NCI-H345 (cell line): Measurements from ENCODE around the gene CCNDBP1.
"Not testable (repeated sequence)": the region's sequence is repeated elsewhere in the genome, so short reads cannot be mapped to it uniquely, and the experiment has no call there.

ENCODE experiments used
- DNase-seq: peaks from one replicate; lab custom pipeline; 2025; lab: John Stamatoyannopoulos, UW

The CCNDBP1 gene

DNA sequence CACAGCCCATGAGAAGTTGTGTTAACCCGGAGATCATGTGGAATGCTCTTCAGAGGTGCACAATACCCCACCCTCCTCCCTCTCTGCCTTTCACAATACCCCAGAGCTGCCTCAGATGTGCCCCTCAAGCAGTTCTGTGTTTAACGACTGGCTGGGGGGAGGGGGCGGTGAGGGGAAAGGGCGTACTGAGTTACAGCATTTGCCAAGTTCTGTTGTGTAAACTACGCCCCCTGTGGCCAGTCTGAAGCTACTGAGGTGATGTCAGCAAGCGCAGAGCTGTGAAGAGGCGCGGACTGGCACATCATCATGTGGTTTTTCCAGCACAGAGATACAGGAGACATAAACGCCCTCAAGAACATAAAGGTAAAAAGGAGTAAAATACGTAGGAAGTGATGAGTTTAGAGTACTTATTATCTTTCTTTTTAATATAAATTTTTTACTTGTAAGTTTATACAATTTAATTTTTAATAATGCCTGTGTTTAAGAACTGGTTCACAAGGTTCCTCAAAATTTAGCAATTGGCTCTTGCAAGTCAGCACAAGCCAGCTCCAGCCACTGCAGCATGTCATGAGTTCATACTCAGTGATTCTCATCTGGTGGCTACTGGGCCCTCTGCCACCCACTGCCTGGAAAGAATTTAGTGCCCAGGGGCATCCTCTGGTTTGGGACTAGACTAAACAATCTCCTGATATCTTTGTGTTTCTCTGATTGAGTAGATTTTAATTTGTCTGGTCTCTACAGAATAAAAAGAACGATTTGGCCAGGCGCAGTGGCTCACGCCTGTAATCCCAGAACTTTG lies 33.9 kb downstream of the CCNDBP1 start:
- no peak for DNase-seq

DNA sequence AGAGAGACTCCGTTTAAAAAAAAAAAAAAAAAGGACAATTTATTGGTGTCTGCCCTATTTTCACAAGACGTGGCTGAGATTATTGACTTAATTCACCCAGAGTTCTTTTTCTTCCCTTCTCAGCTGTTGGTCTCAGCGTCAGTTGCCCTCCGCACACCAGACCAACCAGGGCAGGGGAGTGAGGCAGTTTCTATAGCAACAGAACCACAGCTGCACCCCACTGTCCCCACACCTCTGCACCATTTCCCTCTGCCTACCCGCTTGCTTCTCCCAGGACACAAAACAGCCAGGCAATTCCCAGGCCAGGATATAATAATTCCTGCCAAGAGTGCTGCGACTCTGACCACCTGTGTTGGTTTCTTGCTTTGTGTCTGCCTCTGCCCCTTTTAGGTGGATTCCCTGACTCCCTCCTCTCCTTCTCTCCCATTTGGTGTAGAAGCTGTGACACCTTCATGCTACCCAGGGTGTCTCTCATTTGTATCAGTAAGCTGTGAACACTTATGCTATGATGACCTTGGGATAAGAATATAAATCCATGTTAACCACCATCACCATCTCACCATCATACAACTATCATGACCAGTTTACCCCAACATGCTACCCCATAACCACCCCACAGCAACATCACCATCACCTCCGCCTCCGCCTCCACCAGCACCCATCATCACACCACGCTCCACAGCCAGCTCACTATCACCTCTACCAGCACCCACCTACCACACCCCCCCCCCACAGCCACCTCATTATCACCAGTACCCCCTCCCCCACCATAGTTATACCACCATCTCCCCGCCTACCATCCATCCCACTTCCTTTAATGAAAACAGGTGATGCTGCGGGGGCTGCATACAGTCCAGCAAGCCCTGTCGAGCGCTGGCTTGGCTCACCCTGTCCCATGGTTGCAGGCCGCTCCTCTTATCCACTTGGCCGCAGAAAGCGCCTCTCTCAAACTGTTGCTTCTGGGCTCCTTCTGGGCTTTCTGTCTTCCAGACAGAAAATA lies 35.0 kb downstream of the CCNDBP1 start:
- DNase-seq, result no peak

DNA sequence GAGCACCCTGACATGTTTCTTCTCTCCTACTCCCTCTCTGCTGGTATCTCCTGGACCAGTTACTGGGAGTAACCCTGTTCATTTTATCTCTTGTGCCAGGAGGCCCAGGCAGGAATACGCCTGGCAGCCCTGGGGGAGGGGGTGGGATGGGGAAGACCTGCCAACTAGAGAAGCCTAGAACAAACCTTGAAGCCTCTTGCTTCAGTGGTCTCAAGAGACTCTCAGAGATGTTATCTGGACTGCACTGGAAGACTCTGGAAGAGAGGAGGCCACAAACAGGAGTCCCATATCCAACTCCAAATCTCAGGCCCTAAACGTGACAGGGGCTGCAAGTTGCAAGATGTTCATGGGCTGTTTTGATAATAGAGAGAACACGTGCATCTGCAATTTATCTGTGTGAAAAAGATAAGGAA lies 35.8 kb downstream of the CCNDBP1 start, which contains the start of gene EPB42:
Gene EPB42 (minus strand): TSS at position 28 of the 413 bp plus-strand sequence. CDS start 193 bp downstream, outside the sequence.
- DNase-seq, result no peak

DNA sequence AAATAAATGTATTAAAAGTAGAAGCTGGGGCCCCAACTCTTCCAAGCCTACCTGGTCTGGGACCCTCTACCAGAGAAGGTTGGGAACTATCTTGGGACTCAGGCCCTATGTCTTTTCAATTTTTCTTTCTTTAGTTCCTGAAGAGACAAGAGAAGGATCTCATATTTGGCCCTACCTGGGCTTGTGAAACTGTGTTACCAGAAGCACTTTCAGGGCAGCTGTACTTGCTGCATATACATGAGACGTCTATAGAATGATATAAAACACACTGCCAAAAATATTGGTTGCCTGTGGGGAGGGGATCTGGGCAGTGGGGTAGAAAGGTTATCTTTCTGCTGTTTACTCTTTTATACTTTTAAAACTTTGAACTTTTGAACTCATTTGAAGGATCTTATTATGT lies 36.2 kb downstream of the CCNDBP1 start:
- no peak for DNase-seq

DNA sequence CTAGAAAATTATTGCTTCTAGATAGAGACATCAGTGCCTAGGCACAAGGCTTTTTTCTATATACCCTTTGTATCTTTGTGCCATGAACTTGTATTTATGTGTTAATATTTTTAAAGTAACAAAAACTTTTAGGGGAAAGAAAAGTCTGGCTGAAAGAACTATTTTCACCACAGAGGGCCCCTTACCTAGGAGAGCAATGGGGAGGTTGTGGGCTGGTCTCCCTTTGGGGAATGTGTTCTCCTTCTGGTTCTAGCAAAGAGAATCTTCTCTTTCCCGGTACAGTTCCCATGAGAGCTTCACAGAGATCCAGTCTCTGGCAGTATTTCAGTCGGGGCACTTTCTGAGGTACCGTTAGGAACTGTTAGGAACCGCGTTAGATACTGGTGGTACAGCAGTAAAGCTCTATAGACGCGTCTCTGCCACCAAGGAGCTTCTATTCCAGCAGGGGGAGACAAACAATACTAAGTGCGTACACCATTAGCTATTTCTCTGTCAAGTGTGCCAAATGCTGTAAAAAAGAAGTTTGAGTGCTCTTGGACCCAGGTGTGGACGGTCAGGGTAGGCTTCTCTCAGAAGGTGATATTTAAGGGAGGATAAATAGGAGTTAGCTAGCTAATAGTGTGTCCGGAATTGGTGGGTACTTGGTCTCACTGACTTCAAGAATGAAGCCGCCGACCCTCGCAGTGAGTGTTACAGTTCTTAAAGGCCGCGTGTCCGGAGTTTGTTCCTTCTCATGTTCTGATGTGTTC lies 40.2 kb downstream of the CCNDBP1 start:
- peak; percentile 17 for DNase-seq

DNA sequence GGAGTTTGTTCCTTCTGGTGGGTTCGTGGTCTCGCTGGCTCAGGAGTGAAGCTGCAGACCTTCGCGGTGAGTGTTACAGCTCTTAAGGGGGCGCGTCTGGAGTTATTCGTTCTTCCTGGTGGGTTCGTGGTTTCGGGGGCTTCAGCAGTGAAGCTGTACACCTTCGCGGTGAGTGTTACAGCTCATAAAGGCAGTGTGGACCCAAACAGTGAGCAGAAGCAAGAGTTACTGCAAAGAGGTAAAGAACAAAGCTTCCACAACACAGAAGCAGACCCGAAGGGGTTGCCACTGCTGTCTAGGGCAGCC lies 40.7 kb downstream of the CCNDBP1 start:
- not testable (repeated sequence) for DNase-seq

DNA sequence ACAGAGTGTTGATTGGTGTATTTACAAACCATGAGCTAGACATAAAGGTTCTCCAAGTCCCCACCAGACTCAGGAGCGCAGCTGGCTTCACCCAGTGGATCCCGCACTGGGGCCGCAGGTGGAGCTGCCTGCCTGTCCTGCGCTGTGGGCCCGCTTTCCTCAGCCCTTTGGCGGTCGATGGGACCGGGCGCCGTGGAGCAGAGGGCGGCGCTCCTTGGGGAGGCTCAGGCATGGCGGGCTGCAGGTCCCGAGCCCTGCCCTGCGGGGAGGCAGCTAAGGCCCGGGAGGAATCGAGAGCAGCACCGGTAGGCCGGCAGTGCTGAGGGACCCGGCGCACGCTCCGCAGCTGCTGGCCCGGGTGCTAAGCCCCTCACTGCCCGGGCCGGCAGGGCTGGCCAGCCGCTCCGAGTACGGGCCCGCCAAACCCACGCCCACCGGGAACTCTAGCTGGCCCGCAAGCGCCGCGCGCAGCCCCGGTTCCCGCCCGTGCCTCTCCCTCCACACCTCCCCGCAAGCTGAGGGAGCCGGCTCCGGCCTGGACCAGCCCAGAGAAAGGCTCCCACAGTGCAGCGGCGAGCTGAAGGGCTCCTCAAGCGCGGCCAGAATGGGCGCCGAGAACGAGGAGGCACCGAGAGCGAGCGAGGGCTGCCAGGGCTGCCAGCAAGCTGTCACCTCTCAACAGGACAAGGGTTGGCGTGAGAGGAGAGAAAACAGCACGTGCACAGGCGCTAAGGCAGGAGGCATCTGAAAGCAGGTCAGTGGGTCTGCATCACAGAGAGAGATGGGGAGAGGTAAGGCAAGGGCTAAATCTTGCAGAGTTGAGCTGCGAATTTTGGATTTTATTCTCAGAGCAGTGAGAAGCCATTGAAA lies 41.5 kb downstream of the CCNDBP1 start:
- no peak for DNase-seq

DNA sequence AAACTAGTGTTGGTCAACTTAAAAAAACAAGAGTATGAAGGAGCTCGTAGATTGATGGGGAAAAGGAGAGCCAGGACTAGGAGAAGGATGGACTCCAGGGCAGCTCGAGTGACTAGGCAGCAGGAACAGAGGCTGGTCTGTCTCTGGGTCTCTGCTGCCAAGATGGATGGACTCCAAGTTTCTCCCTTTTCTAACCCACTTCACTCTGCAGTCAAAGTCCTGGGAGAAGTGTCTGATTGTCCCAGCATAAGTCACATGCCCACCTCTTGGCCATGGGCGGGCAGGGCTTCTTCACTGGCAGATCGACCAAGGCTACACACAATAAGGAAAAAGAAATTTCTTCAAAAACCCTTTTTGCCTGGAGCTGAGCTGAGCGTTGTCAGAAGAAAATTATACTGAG lies 44.8 kb downstream of the CCNDBP1 start:
- no peak for DNase-seq

DNA sequence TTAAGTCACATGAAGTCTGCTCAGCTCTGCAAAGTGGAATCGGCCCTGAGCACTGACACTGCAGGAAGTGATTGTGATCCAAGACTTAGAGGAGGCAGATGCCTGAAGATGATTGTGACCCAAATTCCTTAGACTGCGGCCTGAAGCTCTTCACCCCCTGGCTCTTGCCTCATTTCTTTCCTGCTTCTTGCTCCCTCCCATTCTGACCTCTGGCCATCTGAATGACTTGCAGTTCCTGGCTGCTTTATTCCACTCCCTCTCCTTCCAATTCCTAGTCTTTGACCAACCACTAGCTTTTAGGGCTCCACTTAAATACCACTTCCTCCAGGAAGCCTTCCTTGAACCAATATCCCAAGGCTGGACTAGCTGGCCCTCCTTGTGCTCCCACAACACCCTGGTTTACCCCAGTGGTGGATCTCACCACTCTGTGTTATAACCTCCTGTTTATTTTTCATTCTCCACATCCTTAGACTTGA lies 45.5 kb downstream of the CCNDBP1 start:
- no peak for DNase-seq

DNA sequence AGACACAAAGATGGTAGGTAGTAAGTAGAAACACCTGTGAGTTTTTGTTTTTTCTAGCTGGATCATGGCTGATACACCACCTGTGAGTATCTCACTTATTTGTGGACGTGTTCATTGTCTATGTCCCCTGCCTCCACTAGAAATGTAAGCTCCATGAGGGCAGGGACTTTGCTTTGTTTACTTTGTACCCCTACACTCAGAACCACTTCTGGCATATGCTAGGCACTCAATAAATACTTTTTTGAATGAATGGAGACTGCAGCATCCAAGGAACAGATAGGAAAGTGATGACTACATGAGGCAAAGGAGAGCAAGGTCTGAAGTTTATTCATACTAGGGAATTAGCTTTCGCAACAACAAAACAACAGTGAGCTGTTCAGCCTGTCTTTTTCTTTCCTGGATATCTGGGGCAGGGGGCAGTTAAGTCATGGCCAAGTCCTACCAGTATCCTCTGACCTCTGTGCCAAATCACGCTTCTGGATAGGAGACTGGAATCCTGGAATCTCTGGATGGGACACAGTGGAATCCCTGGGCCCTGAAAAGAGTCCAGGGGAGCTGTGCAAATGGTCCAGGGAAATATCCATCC lies 47.2 kb downstream of the CCNDBP1 start:
- no peak for DNase-seq

DNA sequence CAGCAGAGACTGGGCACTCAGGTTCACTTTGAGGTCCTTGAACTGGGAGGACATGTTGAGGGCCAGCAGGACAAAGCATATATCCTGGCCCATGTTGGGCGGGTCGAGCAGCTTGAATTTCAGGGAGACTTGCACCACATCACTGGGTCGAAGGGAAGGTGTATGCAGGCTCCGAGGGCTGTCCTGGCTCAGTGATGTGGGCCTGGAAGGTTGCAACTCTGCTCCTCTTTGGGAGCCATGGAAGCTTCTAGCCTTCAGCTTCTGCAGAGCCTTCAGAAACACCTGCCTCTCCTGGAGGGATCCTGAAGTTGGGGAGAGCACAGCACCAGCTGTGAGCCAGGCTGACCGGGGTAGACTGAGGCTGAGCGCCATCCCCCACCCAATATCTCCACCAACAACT lies 50.3 kb downstream of the CCNDBP1 start:
- no peak for DNase-seq

DNA sequence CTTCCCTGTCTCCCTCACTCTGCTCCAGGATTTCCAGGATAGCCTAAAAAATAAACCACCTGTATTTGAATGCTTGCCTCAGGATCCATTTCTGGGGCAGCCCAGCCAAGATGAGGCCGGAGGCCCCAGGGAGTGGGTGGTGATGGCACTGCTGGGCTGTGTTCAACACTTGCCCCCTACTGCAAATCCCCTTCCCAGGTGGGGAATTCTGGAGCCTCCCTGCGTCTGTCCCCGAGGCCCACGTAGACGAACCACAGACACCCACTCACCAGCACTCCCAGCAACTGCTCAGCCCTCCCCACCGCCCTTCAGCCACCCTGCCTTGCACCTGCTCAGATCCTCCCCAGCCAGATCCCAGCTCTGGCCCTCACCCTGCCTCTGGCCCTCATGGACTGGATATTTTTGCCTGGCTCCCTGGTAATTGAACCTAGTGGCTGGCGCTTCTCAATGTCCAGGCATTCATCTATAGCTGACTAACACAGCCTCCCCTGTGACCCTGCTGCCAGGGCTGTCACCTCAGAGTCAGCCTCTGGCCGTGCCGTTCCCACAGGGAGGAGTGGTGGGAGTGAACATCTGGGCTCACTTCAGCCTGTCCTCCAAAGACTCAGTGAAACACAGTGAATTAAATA lies 52.8 kb downstream of the CCNDBP1 start:
- no peak for DNase-seq

DNA sequence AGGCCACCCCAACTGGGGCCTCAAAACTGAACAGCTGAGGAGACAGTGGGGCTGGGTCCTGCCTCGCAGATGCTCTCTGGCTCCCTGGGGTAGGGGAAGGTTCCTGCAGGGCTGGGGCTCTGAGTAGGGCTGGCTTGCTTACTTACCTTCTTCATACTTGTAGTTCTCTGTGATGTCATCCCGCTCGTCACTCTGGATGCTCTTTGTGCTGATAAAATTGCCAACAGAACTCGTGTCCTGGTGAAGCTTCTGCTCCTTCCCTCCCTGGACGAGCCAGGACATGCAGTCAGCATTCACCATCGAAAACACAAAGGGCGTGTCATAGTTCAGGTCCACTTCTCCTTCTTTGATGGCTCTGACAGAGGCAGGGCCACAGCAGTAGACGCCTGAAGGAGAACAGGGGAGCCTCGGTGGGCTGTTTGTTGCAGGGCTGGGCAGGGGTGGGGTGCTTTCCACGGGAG lies 53.5 kb downstream of the CCNDBP1 start:
- DNase-seq, result no peak

DNA sequence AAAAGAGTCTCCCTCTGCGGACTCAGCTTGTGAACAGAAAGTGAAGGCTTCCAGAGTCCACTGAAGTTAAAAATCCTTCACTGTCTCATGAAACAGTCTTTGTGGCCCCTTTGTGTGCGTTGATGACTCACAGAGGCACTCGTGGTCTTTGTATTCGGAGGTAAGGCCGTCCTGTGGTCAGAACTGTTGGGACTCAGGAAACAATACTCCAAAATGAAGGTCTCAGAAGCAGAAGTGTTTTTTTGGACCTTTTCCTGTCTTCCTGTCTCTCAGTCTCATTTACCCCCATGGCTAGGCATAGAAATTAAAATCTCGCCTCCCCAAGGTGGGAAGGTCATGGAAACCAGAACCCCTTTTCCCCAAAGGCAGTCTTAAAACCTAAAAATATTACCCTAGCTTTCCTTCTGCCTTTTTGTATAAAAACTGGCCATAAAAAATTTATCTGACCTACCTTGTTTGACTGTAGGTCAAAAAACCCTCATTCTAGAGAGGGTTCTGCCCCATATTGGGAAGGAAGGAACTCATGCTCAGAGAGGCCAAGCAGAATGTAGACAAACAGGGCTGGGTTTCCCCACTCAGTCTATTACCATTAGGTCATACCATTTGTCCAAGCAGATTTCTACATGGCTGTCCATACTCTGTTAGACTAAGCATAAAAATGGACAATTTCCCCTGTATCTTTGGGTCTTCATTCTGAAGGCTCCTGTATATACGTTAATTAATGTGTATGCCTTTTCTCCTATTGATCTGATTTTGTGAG lies 54.7 kb downstream of the CCNDBP1 start:
- no peak for DNase-seq

DNA sequence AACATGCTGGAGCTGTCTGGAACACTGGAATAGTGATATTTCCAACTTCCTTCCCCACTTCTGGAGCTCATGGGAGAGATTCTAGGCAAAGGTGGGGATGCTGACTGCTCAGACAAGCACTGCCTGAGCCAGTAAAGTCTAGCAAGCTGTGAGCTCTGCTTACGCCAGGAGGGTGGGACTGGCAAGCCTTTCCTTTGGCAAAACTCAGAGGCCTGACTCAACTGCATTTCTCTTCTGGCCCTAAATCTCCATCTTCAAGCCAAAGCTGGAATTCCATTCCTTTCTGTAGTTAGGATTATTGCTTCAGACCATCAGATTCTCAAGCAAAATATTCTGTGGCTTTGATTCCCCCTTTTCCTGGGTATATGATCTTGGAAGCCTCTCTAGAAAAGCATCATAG lies 55.9 kb downstream of the CCNDBP1 start:
- DNase-seq, result no peak

DNA sequence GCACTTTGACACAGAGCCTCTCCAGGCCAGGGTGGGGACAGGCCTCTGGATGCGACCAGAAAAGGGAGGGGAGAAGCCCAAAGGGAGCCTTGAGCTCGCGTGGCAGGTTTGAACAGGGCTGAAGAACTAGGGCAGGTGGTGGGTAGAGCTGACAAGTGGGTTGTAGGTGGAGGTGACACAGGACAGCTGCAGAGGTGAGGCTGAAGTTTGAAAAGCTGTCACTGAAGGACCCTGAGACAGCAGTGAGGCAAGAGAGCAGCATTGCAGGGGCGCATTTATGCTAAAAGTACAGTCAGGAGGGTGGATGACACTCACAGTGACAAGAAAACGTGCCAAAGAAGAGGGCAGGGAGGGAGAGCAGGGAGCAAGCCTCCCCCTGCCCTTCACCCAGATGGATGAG lies 57.4 kb downstream of the CCNDBP1 start:
- no peak for DNase-seq

DNA sequence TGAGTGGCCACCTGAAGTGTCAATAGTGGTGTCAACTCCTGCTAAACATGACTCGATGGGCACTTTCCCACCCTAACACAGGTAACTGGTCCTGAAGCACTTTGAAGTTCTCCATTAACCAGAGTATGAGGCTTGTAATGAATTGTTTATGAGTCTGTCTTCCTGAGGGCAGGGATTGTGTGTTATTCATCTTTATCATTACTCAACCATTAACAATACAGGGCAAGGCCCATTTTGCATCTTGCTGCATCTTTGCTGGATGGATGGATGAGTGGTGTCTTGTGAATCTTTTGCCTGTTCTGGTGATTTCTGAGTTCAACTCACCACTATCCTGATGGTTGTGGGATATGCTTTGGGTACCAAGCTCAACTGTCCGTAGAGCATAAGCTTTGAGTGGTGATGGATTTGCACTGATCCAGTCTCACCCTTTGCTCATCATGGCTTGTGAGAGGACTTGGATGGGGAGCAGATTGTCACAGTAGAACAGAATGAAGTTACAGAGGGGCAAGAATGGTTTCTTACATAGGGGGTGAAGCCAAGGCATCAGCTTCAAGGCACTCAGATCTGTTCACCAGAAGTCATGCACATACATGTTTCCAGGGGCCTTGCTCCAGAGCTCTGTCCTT lies 57.9 kb downstream of the CCNDBP1 start:
- no peak for DNase-seq

DNA sequence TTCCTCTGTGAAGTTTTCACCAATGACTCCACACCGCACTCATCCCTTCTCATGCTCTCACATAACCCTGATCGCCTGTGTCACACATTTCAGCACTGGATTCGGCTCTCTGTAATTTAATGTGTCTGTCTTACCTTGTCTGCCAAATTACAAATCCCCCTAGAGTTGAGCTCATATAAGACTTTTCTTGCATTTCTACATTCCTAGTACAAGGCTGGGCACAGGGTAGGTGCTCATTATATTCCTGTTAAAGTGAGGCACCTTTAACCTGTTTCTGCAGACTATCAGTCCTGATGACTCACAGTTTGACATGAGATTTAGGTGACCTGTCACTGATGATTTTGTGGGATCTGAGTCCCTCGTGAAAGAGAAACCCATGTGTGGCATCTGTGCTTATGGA lies 58.9 kb downstream of the CCNDBP1 start:
- DNase-seq, result no peak

DNA sequence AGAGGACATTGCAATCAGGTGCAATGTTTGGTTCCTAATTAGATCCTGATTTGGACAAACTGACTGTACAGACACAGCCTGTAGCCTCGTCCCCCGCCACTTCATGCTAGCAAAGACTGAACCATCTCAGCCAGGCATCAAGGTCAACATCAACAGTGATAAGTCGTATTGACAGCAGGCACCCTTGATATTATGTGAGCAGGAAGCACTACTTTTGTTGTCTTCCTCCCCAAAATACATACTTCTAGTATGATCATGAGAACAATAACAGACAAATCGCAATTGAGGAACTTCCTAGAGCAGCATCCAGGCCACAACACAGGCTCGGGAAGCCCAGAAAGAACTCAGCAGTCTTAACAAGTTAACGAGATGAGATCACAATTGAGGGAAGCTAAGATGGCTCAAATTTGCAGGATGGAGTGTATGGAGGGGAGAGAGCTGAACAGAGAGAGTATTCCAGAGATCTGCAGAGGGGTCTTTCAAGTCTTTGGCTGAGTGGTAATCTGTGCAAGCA lies 61.1 kb downstream of the CCNDBP1 start:
- DNase-seq, result no peak
